GM21786 (cell line): ENCODE measurements around the gene NRG3.
"Not testable (repeated sequence)": the region's sequence is repeated elsewhere in the genome, so short reads cannot be mapped to it uniquely, and the experiment has no call there.

Experiments used
- ATAC-seq: cut with Tn5 transposase; IDR thresholded peaks from one replicate; pipeline ENCODE4 v1.9.1; 2021; ENCODE audit not compliant: unreplicated experiment

The NRG3 gene

GRCh38 chr10:81957976-81958375 is 83.0 kb downstream of the NRG3 start:
- no peak for ATAC-seq

GRCh38 chr10:81959016-81959415 is 84.0 kb downstream of the NRG3 start:
- no peak for ATAC-seq

DNA sequence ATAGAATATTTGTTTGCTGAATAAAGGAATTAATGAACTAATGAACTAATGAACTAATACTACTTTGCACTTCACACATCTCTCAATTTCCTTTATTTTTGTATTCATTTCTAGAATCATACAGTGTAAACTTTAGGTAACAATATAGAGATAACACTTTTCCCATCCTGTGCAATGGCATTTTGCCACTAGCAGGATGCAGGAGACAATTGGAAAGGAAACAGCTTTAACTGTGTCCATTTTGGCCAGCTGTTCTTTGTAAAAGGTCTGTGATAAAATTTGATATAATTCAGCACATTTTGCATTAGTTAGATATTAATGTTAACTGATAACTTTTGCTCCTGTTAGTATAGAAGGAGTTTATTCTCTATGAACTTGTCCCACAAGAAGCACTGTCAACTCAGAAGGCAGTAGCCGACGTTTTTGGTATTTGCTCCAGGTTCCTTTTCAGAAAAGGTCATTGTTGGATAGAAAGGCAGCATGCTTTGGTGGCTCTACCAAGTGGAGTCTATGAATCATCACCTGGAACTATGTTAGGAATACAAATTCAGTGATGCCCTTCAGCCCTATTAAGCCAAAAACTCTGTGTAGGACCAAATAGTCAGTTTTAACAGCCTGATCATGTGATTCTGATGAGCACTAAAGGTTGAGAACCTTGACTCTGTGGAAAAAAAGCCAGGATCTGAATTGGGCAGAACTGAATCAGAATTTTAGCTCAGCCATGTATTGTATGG is 86.6 kb downstream of the NRG3 start:
- no peak for ATAC-seq

DNA sequence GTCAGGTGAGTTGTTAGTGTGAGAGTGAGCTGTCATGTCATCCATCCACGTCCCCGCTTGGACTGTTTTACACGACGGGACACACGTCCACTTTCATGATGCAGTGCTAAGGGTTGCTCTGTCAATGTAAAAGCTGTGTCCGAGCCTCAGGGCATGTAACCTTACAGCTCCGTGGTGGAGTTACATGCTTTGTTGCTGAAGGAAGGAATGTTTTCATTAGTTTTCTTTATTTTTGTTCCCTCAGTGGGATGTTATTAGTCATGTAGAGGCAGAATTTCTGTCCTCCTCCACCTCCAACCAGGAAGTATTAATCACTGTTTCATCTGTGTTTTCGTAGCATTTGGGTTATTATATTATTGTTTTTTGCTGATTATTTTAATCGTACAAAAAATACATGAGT is 88.6 kb downstream of the NRG3 start:
- ATAC-seq = no peak

DNA sequence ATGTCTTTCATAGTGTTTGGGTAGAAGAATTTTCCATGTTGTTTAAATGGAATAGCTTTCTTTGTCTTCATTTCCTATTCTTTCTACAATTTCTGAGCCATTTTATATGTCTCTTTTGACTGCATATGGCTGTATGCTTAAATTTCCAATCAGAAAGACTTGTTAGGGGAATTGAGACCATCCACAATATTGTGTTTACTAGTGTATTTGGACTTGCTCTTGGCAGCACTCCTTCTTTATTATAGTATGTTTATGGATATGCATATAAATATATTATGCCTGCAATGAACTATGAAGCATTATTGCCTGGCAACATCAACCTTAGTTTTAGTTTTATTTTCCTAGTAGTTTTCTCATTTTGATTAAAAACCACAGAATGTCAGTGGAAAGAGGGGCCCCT is 92.7 kb downstream of the NRG3 start:
- ATAC-seq = no peak

DNA sequence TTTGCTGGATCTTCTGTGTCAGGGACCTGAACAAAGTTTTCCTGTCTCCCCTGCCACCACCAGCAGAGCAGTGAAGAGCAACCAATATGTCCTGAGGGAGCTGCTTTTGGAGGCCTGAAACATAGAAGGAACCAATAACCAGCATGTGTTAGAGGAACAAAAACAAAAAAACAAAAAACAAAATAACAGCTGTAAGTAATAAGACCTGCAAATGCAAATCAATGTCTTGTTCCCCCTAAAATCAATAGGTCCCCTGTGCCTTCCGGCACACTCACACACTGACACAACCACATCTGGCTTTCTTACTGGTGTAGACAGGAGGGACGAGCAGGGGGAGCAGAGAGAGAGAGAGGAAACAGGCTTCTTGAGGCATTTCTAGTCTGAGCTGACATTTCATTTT is 94.1 kb downstream of the NRG3 start:
- no peak for ATAC-seq

GRCh38 chr10:81978238-81978637 is 103.2 kb downstream of the NRG3 start:
- ATAC-seq = no peak

- no peak for ATAC-seq
Measured at GRCh38 chr10:81981724-81982123, 106.7 kb downstream of the NRG3 start.

DNA sequence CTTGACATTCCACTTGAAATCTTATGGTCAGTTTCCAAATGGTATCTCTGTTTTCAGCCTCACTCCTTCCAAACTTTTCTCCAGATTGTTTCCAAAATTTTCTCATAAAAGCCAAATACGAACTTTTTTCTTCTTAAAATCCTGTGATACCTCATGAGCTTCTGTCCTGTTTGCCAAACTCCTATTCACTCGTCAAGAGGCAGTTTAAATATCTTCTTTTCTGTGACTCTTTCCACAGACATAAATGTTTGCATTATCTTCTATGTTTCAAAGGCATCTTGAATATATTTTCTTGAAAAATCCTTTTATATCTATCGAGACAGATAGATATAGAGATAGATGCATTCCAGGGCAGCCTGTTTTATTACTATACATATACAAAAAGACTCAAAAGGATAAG is 109.4 kb downstream of the NRG3 start:
- no peak for ATAC-seq

- ATAC-seq = no peak
Measured at GRCh38 chr10:81995254-81995653, 120.3 kb downstream of the NRG3 start.

DNA sequence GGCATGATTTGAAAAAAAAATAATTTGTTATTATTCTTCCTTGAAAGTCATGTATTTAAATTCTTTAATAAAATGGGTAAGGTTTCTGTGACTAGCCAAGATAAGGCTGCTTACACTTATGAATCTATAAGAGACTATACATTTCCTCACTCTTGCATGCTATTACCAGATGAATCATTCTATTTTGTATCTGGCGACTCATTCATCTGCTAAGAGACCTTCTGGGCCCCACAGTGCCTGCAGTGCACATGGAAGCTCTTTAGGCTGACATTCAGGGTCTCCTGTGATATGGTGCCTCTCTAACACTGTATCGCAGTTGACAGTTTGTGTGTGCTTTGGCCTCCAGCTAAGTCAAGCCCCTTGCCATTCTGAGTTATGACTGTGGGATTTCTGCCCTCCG is 121.9 kb downstream of the NRG3 start:
- no peak for ATAC-seq

- no peak for ATAC-seq
Measured at GRCh38 chr10:82020999-82021398, 146.0 kb downstream of the NRG3 start.

- no peak for ATAC-seq
Measured at GRCh38 chr10:82027711-82028110, 152.7 kb downstream of the NRG3 start.

DNA sequence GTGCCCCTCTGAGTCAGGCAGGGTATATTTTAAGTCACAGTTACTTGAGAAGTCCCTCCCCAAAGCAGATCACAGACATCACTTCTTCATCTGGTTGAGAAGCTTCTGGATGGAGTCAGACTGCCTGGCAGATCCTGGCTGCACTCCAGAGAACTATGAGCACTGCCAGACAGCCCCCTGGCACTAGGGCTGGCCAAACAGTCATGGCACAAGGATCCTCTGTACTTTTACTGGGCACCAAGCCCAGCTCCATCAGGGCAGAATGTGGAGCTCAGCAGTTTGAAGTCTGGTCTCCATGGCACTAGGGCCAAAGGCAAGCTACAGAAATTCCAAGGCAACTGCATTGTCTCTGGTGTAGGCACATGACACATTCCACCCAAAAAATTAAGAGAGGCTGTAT is 162.1 kb downstream of the NRG3 start:
- no peak for ATAC-seq

DNA sequence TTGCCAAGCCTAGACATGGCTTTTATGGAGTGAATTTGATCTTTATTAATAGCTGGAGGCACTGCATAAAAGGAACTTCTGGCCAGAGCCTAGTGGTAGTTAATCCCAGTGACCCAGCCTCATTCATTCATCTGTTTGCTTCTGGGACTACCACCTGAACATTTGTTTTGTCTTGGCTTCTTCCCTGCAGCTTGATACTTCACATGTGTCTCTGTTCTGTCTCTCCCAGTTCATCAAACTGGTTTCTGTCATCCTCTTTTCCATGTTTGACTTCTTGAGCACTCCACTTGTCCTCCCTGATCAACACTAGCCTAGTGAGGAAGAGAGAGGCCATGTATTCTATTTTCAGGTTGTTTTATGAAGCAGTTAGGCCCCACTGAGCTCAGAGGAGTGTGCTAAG is 163.6 kb downstream of the NRG3 start:
- ATAC-seq = no peak

GRCh38 chr10:82040336-82040735 is 165.3 kb downstream of the NRG3 start:
- ATAC-seq = no peak

DNA sequence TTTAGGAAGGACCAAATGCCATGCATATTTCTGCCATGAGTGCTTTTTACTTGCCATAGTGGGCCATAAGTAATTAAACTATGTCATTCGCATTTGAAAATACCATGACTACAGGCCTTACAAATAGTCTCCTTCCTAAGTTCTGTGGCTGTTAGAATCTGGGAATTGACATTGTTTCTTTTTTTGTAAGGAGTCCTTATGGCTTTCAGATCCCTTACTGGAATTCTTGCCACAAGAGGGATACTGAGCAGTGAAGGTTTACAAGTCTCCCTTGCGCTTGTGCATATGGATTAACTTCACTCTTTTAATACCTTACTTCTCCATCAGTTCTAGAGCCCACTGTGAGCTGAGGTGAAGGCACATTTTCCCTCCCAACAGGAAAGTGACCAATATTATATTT is 166.0 kb downstream of the NRG3 start:
- no peak for ATAC-seq

DNA sequence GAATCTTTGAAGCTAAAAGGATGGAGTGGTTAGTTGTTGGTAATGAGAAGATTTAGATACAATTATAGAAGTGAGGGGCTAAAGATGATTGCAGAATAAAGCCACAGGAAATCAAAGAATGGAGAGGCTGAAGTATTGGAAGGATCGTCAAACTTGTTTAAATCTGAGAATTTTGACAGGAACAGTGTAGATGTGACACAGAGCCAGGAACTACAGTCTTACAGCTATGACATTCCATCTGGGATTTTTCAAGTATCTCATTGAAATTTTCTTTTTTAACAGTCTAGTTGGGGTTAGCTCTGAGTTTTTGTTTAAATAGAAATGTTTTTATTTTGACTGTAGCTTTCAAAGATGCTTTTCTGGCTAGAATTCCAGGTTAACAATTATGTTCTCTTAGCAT is 181.4 kb downstream of the NRG3 start:
- ATAC-seq = no peak

DNA sequence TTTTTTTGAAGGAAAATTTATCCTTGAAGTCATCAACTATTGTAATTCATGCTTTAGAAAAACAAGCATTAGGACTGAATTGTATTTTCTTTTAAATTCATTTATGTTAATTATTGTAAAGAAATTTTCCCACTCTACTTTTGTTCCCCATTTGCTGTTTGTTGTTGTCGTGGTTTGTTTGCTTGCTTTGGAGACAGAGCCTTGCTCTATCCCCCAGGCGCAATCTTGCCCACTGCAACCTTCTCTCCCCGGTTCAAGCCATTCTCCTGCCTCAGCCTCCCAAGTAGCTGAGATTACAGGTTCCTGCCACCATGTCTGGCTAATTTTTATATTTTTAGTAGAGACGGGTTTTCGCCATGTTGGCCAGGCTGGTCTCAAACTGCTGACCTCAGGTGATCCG is 192.2 kb downstream of the NRG3 start:
- not testable (repeated sequence) for ATAC-seq

GRCh38 chr10:82068501-82068900 is 193.5 kb downstream of the NRG3 start:
- ATAC-seq = no peak

DNA sequence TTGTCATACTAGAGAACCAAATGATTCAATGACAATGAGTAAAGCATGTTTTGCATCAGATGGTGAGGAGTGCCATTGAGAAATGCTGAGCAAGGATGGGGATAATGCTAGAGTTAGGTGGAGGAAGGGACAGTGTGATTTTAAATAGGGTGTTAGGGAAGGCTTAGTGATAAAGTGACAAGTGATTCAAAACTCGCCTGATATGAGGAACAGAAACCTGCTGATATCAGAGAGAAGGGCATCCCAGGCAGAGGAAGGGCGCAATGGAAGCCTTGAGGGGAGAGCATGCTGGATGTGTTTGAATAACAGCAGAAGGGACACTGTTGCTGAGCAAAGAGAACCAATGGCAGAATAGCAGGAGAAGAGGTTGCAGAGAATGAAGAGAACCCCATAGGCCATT is 196.2 kb downstream of the NRG3 start:
- peak; percentile 54 for ATAC-seq

DNA sequence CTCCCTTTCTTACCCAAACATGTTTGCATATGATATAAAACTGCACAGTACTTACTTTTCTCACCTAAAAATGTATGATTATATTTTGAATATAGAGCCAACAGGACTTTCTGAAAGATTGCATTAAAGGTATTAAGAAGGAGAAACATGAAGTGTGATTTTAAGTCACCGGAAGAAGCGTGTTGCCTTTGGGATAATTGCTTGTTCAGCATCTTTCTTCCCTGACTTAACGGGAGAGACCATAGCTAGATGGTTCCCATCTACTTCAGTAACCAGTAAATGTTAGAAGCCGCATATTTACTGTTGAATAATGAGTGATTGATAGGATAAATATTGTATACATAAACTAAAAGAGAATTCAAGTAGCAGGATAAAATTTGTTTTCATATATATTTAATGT is 197.1 kb downstream of the NRG3 start:
- ATAC-seq = no peak

GRCh38 chr10:82075605-82076004 is 200.6 kb downstream of the NRG3 start:
- ATAC-seq = no peak
